GM19025 (cell line): ENCODE results near the gene GRAP2.
"Not testable (repeated sequence)": the region's sequence is repeated elsewhere in the genome, so short reads cannot be mapped to it uniquely, and the experiment has no call there.

Experiments used
- ATAC-seq: cut with Tn5 transposase; IDR thresholded peaks from one replicate; pipeline ENCODE4 v1.9.1; 2021; ENCODE audit warnings: mild to moderate bottlenecking, low read depth, moderate library complexity; ENCODE audit not compliant: unreplicated experiment

Gene GRAP2

DNA sequence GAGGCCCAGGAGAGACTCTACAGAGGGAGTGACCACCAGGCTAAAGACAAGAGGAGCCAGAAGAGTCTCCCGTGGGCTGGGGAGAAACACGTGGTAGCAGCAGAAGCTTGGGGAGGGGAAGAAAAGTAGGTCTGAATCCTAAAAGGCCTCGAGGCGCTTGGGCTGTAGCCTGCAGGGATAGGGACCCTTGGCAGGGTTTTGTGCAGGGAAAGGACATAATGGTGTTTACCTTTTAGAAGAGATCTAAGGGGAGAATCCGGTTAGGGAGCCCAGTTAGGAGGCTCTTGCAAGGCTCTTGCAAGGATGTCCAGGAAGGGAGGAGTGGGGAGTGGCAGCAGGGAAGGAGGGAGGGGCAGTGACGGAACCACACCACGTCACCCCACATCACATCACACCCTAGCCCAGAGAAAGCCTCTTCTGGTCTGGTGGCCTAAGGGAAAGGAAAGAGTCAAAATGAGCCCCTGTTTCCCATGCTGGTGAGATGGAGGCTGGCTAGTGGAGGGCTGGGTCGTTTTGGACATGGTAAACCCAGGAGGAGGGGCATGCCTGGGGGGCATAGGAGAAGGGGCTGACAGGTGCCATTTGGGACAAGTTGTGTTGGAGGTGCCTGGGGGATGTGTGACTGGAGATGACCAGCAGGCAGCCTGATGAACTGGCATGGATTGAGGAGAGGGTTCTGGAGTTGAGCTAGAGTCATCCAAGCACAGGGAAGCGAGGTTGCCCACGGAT lies 87.7 kb downstream of the GRAP2 start:
- ATAC-seq = no peak

DNA sequence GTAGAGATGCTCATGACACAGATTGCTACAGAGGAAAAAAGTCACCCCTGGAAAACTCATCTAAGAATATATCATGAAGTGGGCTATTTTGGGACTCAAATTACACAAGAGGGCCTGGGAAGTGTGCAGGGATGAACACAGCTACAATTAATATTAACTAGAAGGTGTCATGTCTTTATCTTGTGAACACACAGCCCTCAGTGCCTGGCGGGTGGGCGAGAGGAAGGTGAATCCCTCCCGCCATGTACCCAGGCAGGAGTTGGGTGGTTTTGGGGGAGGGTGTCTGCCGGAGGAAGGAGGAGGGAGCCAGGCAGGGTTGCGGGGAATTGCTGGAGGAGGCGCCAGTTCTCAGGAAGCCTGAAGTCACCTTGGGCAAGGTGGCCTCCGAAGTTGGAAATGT lies 88.7 kb downstream of the GRAP2 start:
- ATAC-seq = no peak

DNA sequence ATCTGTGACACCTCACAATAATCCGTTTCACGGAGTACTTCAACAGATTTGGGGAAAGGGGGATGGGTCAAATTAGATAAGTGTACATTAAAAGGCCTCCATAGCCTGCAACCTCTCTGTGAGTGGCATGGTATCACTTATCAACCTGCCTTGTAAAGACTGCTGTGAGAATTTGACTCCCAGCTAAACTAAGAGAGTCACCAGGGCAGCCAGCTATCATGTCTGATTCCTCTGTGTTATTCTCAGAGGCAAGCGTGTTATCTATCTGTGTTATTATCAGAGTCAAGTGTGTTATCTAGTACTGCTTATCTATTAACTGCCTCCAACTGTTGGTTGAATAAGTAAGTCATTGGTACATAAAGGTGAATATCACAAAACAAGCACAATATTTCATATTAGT lies 89.8 kb downstream of the GRAP2 start:
- no peak for ATAC-seq

DNA sequence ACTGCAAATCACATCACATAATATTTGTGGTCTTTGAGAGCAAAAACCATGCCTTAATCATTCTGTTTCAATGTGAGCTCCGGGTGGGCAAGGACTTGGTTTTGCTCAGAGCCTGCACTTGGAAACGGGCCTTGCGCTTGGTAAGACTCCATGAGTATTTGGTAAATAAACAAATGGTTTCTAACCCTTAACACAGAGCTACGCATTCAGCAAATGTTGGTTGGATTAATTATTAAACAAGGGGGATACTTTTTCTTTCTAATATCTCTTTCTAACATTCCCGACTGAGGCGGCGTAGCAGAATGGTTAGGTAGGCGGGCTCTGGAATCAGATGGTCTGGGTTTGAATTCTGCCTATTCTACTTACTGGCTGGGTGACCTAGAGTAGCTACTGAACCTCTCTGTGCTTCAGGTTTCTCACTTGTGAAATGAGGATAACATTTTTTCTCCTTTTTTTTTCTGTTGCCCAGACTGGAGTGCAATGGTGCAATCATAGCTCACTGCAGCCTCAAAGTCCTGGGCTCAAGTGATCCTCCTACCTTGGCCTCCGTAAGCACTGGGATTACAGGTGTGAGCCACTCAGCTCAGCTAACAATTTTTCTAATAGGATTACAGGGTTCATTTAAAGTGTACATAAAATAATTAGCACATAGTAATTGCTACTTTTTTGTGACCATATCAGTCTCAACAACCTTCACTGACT lies 90.4 kb downstream of the GRAP2 start:
- no peak for ATAC-seq

DNA sequence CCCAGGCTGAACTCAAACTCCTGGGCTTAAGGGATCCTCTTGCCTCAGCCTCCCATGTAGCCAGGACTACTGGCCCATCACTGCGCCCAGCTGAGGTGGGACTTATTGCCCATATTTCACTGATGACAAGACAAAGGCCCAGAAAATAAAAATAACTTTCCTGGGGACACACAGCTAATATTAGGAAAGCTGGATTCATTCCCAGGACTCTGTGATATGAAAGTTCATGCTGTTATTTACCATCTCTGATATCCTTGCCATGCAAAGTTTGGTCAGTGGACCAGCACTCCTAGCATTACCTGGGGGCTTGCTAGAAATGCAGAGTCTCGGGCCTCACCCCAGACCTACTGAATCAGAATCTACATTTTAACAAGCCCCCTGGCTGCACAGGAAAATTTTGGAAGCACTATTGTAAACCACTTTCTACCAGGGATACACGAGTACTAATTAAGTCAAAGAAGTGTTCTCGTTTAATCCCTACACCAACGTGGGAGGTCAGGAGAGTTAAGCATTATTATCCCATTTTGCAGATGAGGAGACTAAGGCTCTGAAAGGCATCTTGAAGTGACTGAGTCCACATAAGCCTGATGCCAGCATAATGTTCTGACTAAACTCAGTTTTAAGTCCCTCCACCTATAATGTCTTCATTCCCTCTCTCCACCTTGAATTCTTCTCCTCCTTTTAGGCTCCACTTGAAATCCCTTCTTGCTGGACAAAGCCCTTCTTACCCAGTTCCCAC lies 91.4 kb downstream of the GRAP2 start:
- no peak for ATAC-seq

DNA sequence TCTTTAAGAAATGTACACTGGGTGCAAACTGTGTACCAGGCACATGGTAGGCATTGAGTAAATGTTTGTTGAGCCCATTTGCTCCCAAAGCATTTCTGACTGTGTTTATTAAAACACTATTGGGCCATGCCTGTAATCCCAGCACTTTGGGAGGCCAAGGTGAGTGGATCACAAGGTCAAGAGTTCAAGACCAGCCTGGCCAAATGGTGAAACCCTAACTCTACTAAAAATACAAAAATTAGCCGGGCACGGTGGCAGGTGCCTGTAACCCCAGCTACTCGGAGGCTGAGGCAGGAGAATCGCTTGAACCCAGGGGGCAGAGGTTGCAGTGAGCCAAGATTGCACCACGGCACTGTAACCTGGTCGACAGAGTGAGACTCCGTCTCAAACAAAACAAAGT lies 92.0 kb downstream of the GRAP2 start:
- not testable (repeated sequence) for ATAC-seq

DNA sequence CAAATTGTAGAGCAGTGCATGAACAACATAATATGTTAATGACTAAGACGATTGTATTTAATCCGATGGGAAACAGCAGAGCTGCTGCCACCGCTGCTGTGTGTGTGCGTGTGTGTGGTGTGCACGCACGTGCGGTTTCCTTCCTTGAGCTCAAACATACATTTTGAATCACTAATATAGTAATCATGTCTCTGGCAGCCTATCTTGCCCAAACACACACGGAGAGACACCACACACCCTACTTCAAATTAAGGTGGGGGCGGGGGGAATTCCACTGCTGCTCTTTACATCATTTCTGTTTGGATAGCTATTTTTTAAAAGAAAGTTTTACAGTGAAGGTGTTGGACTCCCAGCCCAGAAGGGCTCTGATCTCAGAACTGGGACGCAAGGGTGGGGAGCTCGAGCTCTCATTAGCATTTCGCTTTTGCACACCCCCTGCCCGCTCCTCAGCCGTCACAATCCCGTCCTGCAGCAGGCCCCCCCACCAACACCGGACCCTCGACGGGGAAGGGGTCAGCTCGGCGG lies 93.2 kb downstream of the GRAP2 start:
- ATAC-seq = no peak

DNA sequence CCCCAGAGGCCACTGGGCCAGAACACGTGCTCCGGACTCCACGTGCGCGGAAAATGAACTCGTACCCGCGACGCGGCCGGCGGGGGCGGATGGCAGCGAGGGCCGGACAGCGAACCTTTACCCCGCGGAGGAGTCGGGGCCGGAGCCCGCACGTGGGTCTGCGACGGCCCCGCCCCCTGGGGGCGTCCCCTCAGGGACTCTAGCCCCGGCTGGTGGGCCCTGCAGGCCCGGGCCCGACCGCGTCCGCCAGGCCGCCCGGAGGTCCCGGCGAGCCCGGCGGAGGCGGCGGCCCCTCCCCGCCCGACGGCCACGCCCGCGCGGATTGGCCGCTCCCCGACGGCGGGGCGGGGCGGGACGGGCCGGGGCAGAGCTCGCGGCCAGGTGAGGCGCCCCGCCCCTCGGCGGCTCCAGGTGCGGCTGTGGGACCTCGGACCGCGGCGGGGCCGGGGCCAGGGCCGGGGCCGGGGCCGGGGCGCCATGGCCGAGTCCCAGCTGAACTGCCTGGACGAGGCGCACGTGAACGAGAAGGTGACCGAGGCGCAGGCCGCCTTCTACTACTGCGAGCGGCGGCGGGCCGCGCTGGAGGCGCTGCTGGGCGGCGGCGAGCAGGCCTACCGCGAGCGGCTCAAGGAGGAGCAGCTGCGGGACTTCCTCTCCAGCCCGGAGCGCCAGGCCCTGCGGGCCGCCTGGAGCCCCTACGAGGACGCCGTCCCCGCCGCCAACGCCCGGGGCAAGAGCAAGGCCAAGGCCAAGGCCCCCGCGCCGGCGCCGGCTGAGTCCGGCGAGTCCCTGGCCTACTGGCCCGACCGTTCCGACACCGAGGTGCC lies 93.9 kb downstream of the GRAP2 start, which contains the start of gene FAM83F:
FAM83F (plus strand) TSS at position 389 of the 827 bp plus-strand sequence; CDS start at position 478, 89 bp downstream.
- no peak for ATAC-seq

DNA sequence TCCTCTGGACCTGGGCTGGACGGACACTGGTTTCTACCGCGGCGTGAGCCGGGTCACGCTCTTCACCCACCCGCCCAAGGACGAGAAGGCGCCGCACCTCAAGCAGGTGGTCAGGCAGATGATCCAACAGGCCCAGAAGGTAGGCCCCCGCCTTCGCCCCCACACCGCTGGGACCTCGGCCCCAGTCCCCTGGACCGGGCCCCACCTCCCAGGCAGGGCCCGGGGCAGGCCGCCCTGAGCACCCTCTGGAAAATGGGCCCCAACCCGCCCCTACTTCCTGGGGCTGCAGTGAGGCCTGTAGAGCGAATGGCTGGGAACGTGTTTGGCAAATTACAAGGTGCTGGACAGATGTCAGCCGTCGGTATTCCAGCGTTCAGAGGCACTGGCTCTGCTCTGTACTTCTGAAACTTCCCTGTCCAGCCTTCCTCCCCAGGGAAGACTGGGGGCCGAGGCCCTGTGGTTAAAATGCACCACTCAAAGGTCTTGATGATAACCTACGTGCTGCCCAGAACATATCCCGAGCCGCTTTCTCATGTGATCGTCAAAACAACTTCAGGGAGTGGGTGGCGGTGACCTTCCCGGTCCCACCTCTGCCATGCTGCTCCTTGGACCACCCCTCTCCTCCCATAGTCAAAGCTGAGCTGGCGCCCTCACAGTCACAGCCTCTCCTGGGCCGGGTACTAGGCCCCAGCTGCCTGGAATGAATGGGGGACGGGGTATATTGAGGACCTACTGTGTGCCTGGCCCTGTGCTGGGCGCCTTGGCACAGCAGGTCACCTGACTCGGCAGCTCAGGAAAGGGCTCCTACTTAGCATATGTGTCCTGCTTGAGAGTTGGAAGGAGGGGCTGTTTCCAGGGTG lies 94.7 kb downstream of the GRAP2 start:
- no peak for ATAC-seq

DNA sequence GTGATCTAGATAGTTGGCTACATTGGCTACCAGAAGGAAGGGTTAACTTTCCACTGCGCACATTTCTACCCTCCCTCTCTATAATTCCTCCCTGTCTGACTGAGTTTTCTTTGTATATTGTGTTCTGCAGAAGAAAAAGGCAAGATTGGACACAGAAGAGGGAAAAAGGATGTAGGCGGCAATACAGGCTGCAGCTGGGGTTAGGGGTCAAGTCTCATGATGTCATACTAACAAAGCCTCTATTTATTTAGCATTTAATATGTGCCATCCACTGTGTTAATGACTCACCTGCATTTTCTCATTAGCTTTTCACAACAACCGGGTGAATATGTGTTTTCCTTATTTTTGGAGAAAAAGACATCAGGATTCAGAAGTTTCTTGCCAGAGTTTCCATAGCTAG lies 95.8 kb downstream of the GRAP2 start:
- ATAC-seq = no peak

DNA sequence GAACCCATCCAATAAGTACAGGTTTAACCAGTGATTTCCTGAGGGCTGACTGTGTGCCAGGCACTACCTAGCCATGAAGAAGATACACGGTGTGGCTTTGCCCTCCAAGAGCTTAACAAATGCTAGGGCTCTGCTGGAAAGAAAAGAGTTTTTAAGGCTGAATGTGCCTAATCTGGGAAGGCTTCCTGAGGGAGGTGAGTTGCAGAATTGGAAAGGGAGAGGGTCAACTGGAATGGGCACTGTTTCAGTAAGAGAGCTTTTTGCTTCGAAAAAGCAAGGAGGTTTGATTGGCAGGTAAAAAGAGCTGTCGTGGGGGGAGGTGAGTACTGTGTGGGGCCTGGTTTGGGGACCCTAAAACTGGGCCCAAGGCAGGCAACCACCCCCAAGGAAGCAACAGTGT lies 96.5 kb downstream of the GRAP2 start:
- no peak for ATAC-seq

DNA sequence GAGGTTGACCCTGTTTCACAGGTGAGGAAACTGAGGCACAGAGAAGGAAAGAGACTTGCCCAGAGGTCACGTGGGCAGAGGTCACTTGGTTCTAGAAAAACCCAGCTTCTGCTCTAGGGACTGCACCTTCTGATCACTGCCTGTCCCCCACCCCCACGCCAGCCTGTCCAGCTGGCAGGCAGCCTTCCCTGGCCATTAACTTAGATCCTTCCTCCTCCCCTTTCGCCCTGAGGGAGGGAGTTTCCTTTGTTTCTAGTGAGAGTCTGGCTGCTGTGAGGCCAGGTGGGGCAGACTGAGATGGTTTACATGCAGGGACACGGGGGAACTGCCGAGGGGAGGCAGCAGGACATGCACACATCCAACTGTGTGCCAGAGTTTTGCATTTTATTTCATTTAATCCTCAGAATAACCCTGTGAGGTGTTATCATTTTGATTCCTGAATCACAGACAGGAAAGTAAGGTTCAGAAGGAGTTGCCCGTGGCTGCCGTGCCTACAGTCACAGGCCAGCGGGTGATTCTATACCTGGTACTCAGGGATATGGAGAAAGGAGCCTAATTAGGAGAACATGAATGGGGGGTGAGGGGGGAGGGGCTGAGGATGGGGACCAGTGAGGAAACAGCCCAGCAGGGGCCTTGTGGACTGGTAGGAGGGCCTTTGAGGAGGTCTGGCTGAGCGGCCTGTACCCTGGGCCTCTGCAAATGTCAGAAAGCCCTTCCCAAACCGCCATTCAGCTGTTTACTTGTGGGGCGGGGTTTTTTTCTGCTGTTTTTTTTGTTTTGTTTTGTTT lies 97.2 kb downstream of the GRAP2 start:
- no peak for ATAC-seq

DNA sequence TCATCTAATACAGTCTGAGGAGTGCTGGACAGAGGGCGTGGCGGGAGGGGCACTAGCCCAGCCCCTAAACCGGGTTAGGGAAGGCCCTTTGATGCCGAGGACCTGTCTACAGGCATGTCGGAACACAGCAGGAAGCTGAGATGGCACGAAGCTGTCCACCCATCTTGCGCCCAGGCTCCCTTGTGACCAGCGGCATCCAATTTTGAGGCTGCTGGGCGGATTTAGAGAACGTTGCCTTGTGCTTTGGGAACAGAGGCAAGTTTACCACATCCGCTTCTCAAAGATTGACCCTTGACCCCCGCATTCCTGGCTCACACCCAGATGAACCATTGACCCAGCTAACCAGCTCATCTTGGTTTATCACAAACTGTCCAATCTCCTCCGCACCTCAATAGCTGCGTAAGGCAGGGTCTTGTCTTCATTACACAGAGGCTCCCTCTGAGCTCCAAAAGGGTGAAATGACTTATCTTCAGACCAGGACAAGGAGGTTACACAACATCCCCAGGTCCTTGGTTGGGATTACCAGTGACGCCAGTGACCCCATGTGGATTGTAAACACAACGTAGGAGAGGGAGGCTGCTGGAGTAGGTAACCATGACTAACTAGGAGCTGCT lies 98.4 kb downstream of the GRAP2 start:
- ATAC-seq = no peak

DNA sequence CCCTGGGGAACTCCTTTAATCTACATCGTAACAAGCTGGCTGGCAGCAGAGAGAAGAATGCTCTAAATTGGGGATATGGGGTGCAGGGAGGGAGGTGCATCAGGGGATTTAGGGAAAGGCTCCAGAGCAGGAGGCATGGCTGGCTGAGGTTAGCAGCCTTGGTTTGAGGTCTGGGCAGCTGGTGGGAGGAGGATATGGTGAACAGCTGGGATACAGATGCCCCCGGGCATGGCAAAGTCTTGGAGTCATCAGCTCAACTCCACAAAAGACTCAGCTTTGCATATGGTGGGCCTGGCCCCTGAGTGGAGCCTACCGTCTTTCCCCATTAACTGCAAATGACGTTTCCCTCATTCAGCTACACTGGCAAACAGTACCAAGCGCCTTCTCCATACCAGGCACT lies 99.3 kb downstream of the GRAP2 start:
- ATAC-seq = no peak

DNA sequence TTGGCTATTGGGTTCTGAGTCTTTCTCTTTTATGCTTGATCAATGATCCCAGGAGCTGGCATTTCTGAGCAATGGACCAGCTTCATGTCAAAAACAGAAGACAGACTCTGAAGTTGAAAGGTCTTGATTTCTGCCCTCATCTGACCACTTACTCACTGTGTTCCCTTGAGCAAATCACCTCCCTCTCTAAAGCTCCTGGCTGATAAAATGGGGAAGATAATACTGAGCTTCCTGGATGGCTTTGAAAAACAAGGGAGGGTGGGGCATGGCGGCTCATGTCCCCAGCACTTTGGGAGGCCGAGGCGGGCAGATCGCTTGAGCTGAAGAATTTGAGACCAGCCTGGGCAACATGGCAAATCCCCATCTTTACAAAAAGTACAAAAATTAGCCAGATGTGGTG lies 100.2 kb downstream of the GRAP2 start:
- no peak for ATAC-seq

DNA sequence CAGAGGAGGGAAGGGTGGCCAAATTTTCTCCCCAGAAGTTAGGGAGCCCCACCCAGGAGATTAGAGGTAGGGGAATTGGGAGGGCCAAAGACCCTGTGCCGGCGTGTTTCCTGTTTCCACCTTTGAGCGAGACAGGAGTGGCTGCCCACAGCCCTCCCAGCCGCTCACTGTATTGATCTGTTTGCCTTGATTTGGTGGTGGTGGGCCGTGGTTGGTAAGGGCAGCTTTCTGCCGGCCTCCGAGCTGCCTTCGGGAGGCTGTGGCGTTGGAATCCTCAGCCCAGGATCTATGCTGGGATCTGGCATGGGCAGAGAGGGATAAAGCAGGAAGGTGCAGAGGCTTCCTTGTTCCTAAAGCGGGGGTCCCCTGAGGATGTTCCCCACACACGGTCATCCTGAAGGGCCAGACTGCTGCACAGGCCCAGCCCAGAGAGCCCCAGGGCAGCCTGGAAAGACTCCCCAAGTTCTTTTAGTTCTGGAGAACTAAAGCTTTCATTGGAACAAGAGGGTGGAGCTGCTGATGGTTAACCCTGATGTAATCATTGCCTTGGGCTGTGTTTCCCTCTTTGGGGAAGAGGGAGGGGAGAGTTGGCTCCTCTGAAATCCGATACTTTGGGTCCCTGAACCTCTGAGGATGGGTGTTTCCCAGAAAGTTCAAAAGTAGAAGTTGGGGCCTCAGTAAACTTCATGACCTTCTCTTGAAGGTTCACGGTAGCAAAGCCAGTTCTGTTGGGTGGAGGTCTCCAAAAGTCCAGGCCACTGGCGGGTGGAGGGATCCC lies 101.1 kb downstream of the GRAP2 start:
- ATAC-seq = no peak

DNA sequence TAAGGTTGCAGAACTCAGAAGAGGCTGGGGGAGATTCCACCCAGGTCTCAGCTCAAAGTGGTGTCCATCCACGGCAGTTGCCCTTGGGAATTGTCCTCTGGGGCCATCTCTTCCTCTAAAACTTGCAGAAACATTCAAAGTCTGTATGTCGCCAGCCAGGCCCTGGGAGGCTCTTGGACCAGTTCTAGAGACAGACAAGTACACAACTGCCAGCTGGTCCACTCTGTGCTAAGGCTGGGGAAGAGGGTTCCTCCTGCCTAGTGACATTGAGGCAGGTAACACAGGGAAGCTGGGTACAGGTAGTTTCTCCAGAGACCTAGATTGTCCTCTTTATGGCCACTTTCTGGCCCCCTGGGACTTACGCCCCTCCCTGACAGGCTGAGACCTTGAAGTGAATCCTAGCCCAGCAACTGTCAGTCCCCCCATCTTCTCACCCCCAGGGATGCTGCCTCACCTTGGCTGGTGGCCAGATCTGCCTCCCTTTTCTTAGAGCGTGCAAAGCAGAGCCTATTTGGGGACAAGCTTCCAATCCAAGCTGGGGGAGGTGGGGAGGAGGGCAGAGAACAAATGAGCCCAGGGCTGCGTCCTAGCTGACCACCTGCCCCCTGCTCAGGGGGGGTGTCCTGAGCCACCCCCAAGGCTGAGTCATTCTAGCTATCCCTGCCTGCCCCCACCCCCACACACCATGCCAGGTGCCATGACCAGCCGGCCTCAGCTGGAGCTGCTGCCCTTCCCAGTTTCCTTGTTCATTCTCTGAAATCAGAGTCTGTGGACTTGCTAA lies 102.2 kb downstream of the GRAP2 start:
- no peak for ATAC-seq
